CD14-positive monocyte (primary cell): Measurements from ENCODE around the gene VAV2. TPM values are rescaled to one million over a fixed set of nuclear protein-coding genes. Genes with fewer than 3 reads are reported as not detected.

Experiments used
- DNase-seq, 3 donors: peaks; one replicate each; pipeline ENCODE4 v3.0.0-alpha.2; 2011 to 2022
- H2AFZ ChIP-seq: 2 replicates; pipeline ENCODE4 v1.6.0; 2012; ENCODE audit warnings: mild to moderate bottlenecking, low read depth, low read length, inconsistent platforms; ENCODE audit not compliant: insufficient read depth, poor library complexity, severe bottlenecking
- H3K27ac ChIP-seq, 2 donors: 1 replicate in 1 of 2; 2 replicates in 1 of 2; pipeline ENCODE4 v1.5.1; 2012 to 2013; ENCODE audit warnings: low read length in 2 of 2, control low read depth in 1 of 2, inconsistent platforms in 1 of 2, low read depth in 1 of 2, mild to moderate bottlenecking in 1 of 2
- H3K27me3 ChIP-seq, 2 donors: one replicate each; pipeline versions ENCODE4 v1.6.0 to v1.6.1; 2011 to 2013; ENCODE audit warnings: low read length in 2 of 2; ENCODE audit not compliant: control insufficient read depth in 2 of 2, insufficient read depth in 2 of 2
- H3K36me3 ChIP-seq, 2 donors: replicated peaks in 1 of 2; 1 replicate in 1 of 2; 2 replicates in 1 of 2; pipeline versions ENCODE4 v1.5.1 to v1.6.1; 2012 to 2013; ENCODE audit warnings: low read length in 2 of 2, control low read depth in 1 of 2, inconsistent platforms in 1 of 2, mild to moderate bottlenecking in 1 of 2; ENCODE audit not compliant: insufficient read depth in 2 of 2, control insufficient read depth in 1 of 2
- H3K4me1 ChIP-seq, 2 donors: 1 replicate in 1 of 2; 2 replicates in 1 of 2; pipeline versions ENCODE4 v1.5.1 to v1.6.1; 2012 to 2013; ENCODE audit warnings: low read length in 2 of 2, control low read depth in 1 of 2, inconsistent platforms in 1 of 2, mild to moderate bottlenecking in 1 of 2, moderate library complexity in 1 of 2; ENCODE audit not compliant: insufficient read depth in 2 of 2, control insufficient read depth in 1 of 2
- H3K4me2 ChIP-seq: replicated peaks from 2 replicates; pipeline ENCODE3; 2012; ENCODE audit warnings: low read length, moderate library complexity, mild to moderate bottlenecking; ENCODE audit not compliant: poor library complexity, severe bottlenecking; ENCODE audit errors: extremely low read depth
- H3K4me3 ChIP-seq, 3 experiments: fragments of 200-600 bp in 1 of 3; sonication (generic) in 1 of 3; replicated peaks in 1 of 3; 1 replicate in 2 of 3; 2 replicates in 1 of 3; pipeline ENCODE4 v1.5.1; 2011 to 2013; ENCODE audit warnings: low read length in 3 of 3, mild to moderate bottlenecking in 3 of 3, control low read depth in 2 of 3, low read depth in 2 of 3, inconsistent platforms in 1 of 3, moderate library complexity in 1 of 3
- H3K79me2 ChIP-seq: 2 replicates; pipeline ENCODE4 v1.6.0; 2012; ENCODE audit warnings: mild to moderate bottlenecking, control low read depth, inconsistent platforms, low read length, moderate library complexity; ENCODE audit not compliant: insufficient read depth
- H3K9ac ChIP-seq: 2 replicates; pipeline ENCODE4 v1.6.0; 2017; ENCODE audit warnings: low read length, mild to moderate bottlenecking; ENCODE audit not compliant: insufficient read depth, poor library complexity, severe bottlenecking
- H3K9me3 ChIP-seq, 2 donors: replicated peaks in 1 of 2; 1 replicate in 1 of 2; 2 replicates in 1 of 2; pipeline versions ENCODE4 v1.5.1 to v1.6.1; 2012 to 2013; ENCODE audit warnings: low read length in 2 of 2, control low read depth in 1 of 2; ENCODE audit not compliant: control insufficient read depth in 1 of 2, insufficient read depth in 1 of 2
- H4K20me1 ChIP-seq: 2 replicates; pipeline ENCODE4 v1.6.0; 2012; ENCODE audit warnings: mild to moderate bottlenecking, low read length, control low read depth, moderate library complexity; ENCODE audit not compliant: insufficient read depth
- H3K27ac Mint-ChIP-seq, 7 donors: one replicate each; pipeline ENCODE4 v1.8.0; 2020; ENCODE audit warnings: mild to moderate bottlenecking in 7 of 7, mixed read lengths in 7 of 7, moderate library complexity in 6 of 7, inconsistent platforms in 2 of 7
- H3K27me3 Mint-ChIP-seq, 3 donors: one replicate each; pipeline ENCODE4 v1.8.0; 2021 to 2022; ENCODE audit warnings: low read depth in 3 of 3, mild to moderate bottlenecking in 3 of 3, mixed read lengths in 3 of 3, moderate library complexity in 3 of 3, inconsistent platforms in 1 of 3
- H3K36me3 Mint-ChIP-seq, 2 donors: one replicate each; pipeline ENCODE4 v1.8.0; 2020; ENCODE audit warnings: mixed read lengths in 2 of 2, inconsistent platforms in 1 of 2, mild to moderate bottlenecking in 1 of 2
- H3K4me1 Mint-ChIP-seq: one replicate; pipeline ENCODE4 v1.8.0; 2020; ENCODE audit warnings: mild to moderate bottlenecking, mixed read lengths
- H3K4me3 Mint-ChIP-seq, 2 donors: one replicate each; pipeline ENCODE4 v1.8.0; 2020; ENCODE audit warnings: mild to moderate bottlenecking in 2 of 2, mixed read lengths in 2 of 2, moderate library complexity in 1 of 2
- H3K9me3 Mint-ChIP-seq, 7 donors: one replicate each; pipeline ENCODE4 v1.8.0; 2020 to 2022; ENCODE audit warnings: mixed read lengths in 7 of 7, mild to moderate bottlenecking in 6 of 7, moderate library complexity in 6 of 7, inconsistent platforms in 2 of 7
- WGBS: methylation state at CpG from one replicate; pipeline ENCODE4 v1.1.5; 2013; ENCODE audit warnings: missing lambda C conversion rate; ENCODE audit not compliant: insufficient coverage; 5-methylcytosine and 5-hydroxymethylcytosine counted together
- intact Hi-C, 2 donors: fragments of 100-400 bp; cut with micrococcal nuclease; formaldehyde crosslinking; loops; one replicate each; pipeline versions ENCODE4 v1.15.0 to v1.15.1; 2023
- polyA plus RNA-seq, 3 donors: library from polyadenylated mRNA; depleted of rRNA in 1 of 3; unstranded in 2 of 3; stranded (reverse) in 1 of 3; fragments of 300-500 nt in 2 of 3; fragments of >200 nt in 1 of 3; fragmentation: Illumina TruSeq in 2 of 3; gene quantifications; 1 replicate in 2 of 3; 2 replicates in 1 of 3; pipeline ENCODE4 v1.2.3, GENCODE V29; 2012 to 2021
- TF ChIP-seq, protein P1 (sequence below): fragments of 200-600 bp; IDR thresholded peaks from one replicate; pipeline ENCODE4 v1.8.0; 2022; ENCODE audit warnings: antibody characterized with exemption, mild to moderate bottlenecking

Gene VAV2
- polyA plus RNA-seq, 3 donors, result 2.3 to 13.6 (median 2.3) TPM

DNA sequence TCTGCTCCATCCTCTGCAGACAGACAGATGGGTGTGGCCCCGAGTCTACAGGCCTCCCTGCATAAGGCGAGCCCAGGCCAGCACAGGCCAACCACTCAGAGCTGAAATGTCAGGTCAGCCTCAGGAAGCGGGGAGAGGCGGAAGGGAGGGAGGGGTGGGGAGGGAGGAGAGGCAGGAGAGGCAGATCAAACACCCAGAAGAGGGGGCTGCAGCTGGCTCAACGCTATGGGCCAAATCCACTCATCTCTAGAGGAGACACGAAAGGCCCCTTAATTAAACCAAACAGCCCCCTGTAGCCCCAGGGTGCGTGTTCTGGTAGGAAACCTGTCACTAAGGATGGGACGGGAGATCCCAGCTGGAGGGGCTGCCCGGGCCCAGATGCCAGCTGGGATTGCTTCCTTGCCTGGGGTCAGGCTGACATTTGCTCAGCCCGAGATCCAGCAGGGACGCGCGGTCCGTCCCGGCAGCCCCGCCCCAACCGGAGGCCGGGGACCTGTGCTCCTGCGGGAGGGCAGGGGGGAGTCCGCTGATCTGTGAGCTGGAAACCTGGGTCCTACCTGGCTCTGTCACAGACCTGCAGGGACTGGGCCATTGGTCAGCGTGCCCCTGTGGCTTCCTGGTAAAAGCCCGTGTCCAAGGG, 156.7 kb downstream of the VAV2 start:
- Histone ChIP-seq H3K4me2 (no peak overlapping the region), H3K27me3 (no peaks in the 10 kb centered on the region), H4K20me1 (no peaks in the 10 kb centered on the region), H3K9ac (no peak overlapping the region), H3K79me2 (no peaks in the 10 kb centered on the region), H3K4me1 (peaks cover 14 to 23% of the 10 kb centered on the region in 2 donors), H3K27ac (no peak overlapping the region), H3K9me3 (no peaks in the 10 kb centered on the region), H3K36me3 (peaks cover 9 to 18% of the 10 kb centered on the region in 2 donors), H3K4me3 (no peak overlapping the region), H2AFZ (no peak overlapping the region)
- H3K27ac Mint-ChIP-seq, result peak overlapping the region in 2 of 7 donors; percentile 24 to 31
- H3K27me3 Mint-ChIP-seq, result peaks cover 0 to 3% (median 0%) of the 10 kb centered on the region in 3 donors
- no peak overlapping the region for H3K4me3 Mint-ChIP-seq
- TF ChIP-seq, protein P1, sequence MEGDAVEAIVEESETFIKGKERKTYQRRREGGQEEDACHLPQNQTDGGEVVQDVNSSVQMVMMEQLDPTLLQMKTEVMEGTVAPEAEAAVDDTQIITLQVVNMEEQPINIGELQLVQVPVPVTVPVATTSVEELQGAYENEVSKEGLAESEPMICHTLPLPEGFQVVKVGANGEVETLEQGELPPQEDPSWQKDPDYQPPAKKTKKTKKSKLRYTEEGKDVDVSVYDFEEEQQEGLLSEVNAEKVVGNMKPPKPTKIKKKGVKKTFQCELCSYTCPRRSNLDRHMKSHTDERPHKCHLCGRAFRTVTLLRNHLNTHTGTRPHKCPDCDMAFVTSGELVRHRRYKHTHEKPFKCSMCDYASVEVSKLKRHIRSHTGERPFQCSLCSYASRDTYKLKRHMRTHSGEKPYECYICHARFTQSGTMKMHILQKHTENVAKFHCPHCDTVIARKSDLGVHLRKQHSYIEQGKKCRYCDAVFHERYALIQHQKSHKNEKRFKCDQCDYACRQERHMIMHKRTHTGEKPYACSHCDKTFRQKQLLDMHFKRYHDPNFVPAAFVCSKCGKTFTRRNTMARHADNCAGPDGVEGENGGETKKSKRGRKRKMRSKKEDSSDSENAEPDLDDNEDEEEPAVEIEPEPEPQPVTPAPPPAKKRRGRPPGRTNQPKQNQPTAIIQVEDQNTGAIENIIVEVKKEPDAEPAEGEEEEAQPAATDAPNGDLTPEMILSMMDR, result no peak
- H3K4me1 Mint-ChIP-seq, result peaks cover 21% of the 10 kb centered on the region
- DNase-seq, result no peak
- intact Hi-C loops, result no loop called here
- peaks cover 0 to 3% (median 0%) of the 10 kb centered on the region in 7 donors for H3K9me3 Mint-ChIP-seq
- peaks cover 16 to 39% of the 10 kb centered on the region in 2 donors for H3K36me3 Mint-ChIP-seq
- 98% methylated on average over 17 of the region's 22 CpGs for WGBS

DNA sequence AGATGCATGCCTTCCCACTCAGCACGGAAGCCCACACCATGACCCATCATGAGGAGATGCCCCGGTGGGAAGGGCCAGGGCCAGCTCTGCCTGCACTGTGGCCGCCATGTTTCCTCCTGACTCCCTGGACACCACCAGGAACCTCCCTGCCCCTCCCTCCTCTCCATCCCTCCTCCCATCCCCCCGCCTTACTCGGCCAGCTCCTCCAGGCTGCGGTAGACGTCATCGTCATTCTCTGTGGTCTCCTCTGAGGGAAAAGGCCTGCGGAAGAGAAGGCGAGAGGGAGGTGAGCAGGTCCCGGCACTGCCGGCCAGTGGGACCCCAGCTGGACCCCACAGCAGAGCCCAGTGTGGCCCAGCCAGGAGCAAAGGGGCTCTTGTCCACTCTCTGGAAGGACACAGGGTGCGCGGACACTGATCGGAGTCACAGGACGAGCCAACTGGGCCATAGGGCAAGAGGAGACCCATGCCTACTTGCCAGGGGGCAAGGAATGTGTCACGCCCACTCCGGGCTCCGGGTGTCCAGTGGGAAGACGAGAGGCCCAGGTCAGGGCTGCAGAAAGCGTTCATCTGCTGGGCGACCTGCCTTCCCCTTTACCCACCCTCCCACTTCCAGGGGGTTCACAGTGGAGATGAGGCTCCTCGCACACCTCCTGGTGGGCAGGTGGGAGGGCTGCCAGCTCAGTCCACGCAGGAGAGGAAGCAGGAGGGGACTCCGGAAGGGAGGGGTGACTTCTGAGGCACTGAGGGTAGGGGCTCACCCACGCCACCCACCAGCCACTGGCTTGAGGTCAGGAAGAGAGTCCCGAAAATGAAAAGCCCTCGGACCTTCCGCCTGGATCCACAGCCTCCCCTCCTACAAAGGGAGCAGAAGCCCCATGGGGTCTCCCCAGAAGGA, 157.8 kb downstream of the VAV2 start:
- H3K4me1 ChIP-seq, result peaks cover 3 to 18% of the 10 kb centered on the region in 2 donors
- no peak overlapping the region for H3K4me2 ChIP-seq
- H3K36me3 ChIP-seq, result peaks cover 12 to 29% of the 10 kb centered on the region in 2 donors
- no peak for DNase-seq
- 97% methylated on average over 23 of the region's 29 CpGs for WGBS
- H3K9ac ChIP-seq, result no peak overlapping the region
- H3K27me3 ChIP-seq, result no peaks in the 10 kb centered on the region
- peaks cover 0 to 5% (median 0%) of the 10 kb centered on the region in 7 donors for H3K9me3 Mint-ChIP-seq
- peaks cover 23 to 48% of the 10 kb centered on the region in 2 donors for H3K36me3 Mint-ChIP-seq
- H2AFZ ChIP-seq, result no peak overlapping the region
- no peaks in the 10 kb centered on the region for H4K20me1 ChIP-seq
- no peaks in the 10 kb centered on the region for H3K9me3 ChIP-seq
- H3K27ac ChIP-seq, result no peak overlapping the region
- H3K27ac Mint-ChIP-seq, result peak overlapping the region in 1 of 7 donors; percentile 10
- H3K79me2 ChIP-seq, result no peaks in the 10 kb centered on the region
- TF ChIP-seq, protein P1, result no peak
- no peak overlapping the region for H3K4me3 Mint-ChIP-seq
- peaks cover 16% of the 10 kb centered on the region for H3K4me1 Mint-ChIP-seq
- intact Hi-C loops, result no loop called here
- H3K27me3 Mint-ChIP-seq, result peaks cover 0 to 3% (median 0%) of the 10 kb centered on the region in 3 donors
- no peak overlapping the region for H3K4me3 ChIP-seq
